Measurements from ENCODE around the gene GRM1.

The GRM1 gene

GRCh38 chr6:146281651-146282362 is 252.9 kb downstream of the GRM1 start:
- no peak for DNase-seq

- no peak for DNase-seq
These were observed 254.0 kb downstream of the GRM1 start for GRCh38 chr6:146282837-146283236.

DNA sequence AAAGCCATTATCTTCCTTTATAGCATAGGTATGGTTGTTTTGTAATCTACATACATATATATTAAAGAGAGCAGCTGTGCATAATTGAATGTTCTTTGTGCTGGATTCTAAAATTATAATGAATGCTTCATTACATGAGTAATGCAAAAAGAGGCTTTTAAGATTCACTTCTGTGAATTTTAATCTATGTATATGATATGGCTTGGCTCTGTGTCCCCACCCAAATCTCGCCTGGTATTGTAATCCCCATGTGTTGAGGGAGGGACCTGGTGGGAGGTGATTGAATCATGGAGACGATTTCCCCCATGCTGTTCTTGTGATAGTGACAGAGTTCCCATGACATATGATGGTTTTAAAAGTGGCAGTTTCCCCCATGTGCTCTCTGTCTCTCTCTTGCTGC is 255.4 kb downstream of the GRM1 start:
- no peak for DNase-seq

DNA sequence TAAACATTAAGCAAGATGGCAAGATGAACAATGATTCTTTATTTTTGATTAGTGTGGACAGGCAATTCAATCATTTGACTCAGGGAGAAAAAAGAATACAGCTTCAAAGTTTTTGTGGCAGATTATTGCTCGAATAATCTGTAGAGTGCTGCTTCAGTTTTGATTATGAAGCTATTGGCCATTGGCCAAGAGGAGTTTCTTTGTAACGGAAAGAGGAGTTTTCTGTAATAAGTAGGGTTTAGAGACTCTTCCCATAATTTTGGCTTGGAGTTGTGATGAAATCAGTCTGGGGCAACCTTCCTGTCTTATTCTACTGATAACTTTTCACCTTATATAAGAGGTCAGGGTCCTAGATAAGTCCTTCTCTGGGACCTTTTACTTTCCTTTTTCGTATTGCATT is 258.1 kb downstream of the GRM1 start:
- no peak for DNase-seq

- DNase-seq = no peak
These were observed 259.0 kb downstream of the GRM1 start for GRCh38 chr6:146287691-146288369.

GRCh38 chr6:146289816-146290588 is 261.1 kb downstream of the GRM1 start:
- DNase-seq = no peak

DNA sequence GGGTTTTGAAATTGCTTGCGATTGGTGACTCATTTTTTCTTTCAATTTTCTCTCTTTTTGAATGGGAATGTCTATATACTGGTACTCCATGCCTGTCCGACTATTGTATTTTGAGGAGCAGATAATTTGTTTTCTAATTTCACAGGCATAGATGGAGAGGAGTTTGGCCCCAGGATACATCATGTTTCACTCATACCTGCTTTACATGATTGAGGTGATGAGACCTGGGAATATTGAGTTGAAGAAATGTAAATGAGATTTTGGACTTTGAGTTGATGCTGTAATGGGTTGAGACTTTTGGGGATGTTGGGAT is 261.7 kb downstream of the GRM1 start:
- DNase-seq = no peak

DNA sequence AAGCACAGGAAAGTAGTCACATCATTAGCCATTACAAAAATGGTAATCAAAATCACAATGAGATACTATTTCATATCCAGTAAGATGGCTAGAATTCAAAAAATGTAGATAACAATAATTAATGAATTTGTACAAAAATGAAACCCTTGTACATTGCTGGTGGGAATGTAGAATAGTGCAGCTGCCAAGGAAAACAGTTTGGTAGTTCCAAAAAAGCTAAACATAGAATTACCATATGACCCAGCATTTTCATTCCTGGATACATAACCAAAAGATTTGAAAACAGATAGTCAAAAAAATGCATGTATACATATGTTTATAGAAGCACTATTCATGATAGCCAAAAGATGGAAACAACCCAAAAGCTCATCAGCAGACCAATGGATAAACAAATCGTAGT is 263.6 kb downstream of the GRM1 start:
- no peak for DNase-seq

GRCh38 chr6:146295695-146296094 is 266.8 kb downstream of the GRM1 start:
- no peak for DNase-seq

GRCh38 chr6:146297815-146298214 is 269.0 kb downstream of the GRM1 start:
- no peak for DNase-seq

DNA sequence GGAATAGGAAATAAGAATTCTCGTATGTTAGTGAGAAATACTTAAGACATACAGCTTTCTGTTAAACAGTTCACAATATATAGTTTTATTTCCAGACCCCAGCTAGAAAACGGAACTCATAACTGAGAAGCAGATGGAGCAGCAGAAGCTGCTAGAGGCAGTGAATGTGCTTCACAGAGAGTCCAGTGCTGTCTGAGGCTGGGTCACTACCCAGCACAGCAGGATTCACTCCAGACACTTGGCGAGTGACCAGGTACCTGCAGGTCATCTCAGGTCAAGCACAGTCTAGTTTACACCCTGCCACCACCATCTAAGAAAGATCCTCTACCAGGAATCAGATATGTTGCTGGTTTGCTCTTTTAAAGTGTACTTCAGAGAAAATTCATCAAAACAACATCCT is 271.7 kb downstream of the GRM1 start:
- no peak for DNase-seq

- DNase-seq = no peak
These were observed 272.9 kb downstream of the GRM1 start for GRCh38 chr6:146301764-146302163.

DNA sequence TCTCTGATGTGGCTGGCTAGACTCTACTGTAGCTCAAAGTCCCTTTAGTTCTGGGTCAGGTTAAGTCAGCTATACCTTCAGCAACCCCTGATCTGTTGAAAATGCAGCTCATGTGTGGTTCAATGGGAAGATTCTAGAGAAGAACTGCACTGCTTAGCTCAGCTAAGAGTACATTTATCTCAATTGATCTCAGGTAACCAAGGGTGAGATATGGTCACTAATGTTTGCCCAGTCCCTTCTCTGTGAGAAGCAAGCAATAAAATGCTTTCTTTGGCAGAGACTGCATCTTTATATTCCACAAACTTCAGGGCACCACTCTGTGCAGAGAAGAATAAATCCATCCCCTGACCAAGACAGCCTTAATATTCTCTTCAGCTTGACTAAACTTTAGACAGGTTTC is 274.1 kb downstream of the GRM1 start:
- no peak for DNase-seq

- no peak for DNase-seq
These were observed 275.3 kb downstream of the GRM1 start for GRCh38 chr6:146304181-146304580.

GRCh38 chr6:146305092-146305491 is 276.2 kb downstream of the GRM1 start:
- no peak for DNase-seq

- no peak for DNase-seq
These were observed 277.1 kb downstream of the GRM1 start for GRCh38 chr6:146305951-146306350.

DNA sequence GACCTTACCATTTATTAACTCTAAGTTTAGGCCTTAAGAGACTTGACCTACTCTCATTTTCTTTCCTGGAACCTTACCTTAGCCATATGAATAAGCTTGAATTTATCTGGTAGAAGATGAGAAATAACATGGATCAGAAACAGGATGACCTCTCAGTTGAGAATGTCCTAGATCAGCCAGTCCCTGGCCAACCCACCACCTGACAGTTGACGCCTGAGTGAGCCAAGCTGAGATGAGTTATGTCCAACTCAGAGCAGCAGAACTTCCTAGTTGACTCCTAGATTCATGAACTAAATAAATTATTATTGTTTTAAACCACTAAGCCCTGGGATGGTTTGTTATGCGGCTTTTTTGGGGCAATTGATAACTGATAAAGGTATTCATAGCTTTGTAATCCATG is 281.8 kb downstream of the GRM1 start:
- DNase-seq = no peak

DNA sequence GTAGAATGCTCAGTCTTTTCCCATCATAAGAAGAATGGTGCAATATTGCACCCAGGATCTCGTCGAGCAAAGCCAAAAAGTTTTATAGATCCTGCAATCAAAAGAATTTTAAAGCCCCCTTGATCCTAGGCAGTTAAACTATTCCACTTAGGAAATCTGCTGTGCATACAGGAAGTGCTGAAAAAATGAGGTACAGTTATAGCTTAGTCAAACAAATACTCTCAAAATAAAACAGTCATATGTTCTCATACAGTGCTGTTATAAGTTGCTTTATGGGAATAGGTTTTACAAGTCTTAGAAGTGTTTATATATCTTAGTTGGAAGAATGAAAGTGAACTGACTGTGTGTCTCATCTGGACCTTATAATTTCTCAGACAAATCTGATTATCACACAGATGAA is 282.2 kb downstream of the GRM1 start:
- DNase-seq = no peak

DNA sequence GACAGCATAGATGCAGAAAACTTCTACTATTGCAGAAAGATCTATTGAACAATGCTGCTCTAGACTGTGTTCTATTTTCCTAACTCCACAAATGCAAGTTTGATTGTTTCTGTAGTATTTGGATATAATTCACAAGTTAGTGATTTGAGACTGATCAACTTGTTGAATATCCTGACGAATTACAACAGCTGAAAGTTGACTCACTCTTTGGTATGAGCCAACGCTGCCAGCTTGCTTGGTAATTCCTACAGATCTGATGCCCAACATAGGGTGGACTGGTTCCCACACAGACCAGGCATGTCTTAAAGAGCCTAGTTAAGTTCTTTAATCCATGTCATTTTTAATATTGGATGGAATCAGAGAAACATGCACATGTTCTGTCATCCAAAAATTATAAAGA is 283.7 kb downstream of the GRM1 start:
- no peak for DNase-seq

DNA sequence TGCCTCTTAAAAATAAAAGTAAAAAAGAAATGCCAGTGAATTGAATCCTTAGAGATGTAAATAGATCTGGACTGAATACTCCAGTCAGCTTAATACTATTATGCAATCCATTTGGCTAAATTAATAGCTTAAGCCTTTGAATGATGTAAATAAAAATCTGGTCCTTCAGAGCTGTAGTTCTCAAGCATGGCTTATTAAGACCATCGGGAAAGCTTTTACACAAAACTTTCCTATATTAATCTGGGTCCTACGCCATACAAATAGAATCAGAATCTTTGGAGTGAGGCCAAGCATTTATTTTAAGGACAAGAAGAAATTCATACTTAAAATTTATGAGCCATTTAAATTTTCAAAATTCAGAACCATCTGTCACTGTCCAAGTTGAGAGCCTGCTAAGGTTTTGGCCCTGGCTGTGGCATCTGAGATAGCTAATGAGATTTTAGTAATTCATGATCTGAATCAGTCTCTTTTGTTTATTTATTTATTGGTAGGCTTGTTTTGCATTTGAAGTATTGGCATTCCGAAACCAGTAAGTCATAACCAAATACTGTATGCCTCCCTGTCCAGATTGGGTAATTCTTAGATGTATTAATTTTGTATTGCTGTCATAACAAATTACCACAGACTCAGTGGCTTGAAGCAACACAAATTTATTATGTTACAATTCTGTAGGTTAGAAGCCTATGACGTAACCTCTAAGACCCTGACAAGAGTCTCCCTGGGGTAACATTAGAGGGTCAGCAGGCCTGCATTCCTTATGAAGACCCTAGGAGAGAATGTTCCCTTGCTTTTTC is 286.7 kb downstream of the GRM1 start:
- DNase-seq = no peak

- no peak for DNase-seq
These were observed 287.3 kb downstream of the GRM1 start for GRCh38 chr6:146316175-146316495.

DNA sequence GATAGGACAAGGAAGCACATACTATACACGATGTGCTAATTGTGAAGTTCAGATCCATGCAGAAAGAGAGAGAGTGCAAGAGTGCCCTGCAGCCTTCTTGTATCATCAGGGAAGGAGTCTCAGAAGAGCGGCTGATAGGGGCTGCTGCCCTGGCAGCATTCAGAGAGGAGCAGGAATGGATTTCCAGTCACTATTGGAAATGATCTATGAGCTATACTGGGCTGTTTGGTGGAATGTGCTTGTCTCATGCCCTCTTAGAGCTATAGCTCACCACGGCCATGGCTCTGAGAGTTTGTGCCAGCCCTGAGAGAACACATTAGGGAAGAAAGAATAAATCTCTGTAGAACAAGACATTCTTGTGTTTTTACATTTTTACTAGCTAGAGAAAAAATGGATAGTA is 302.2 kb downstream of the GRM1 start:
- DNase-seq = no peak

GRCh38 chr6:146335336-146335735 is 306.5 kb downstream of the GRM1 start:
- no peak for DNase-seq

DNA sequence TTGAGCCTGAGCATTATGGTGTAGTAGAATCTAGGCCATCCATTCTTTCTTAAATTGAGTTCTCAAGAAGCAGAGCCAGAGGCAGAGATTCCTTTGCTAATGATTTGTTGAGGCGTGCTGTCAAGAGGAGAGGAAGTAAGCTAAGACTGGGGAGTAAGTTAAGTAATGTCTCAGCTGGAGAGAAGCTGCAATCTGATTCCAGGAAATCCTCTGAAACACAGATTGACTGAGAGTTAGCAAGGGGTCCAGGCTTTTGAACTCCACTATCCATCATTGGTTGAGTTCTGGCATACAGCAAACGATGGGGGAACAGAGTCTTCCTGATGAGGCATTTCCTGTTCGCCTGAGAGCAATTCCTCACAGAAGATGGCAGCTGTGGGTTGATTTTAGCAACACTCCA is 307.3 kb downstream of the GRM1 start:
- DNase-seq = no peak

Data from 8988T (cell line).